ENCODE results near the gene TCEANC2.

GRCh38 chr1:54008876-54009275 lies 44.5 kb upstream of the TCEANC2 start:
- TF ChIP-seq CTCF (IDR thresholded peaks at IDR 0.05; ENCODE audit: low read depth, low read length, missing input control) (no peak), ZBTB33 (IDR thresholded peaks at IDR 0.05) (no peak), RXRA (IDR thresholded peaks at IDR 0.05) (no peak), GABPA (IDR thresholded peaks at IDR 0.05 in 1 of 2, conservative IDR thresholded peaks at IDR 0.05 in 1 of 2) (no peak), NR2F2 (IDR thresholded peaks at IDR 0.05) (no peak), JUND (IDR thresholded peaks at IDR 0.05) (no peak), MAX (IDR thresholded peaks at IDR 0.05) (no peak), REST (IDR thresholded peaks at IDR 0.05) (no peak), RAD21 (IDR thresholded peaks at IDR 0.05) (no peak), ATF3 (IDR thresholded peaks at IDR 0.05) (no peak)
